ENCODE measurements around the gene MCRIP2.

Gene MCRIP2

DNA sequence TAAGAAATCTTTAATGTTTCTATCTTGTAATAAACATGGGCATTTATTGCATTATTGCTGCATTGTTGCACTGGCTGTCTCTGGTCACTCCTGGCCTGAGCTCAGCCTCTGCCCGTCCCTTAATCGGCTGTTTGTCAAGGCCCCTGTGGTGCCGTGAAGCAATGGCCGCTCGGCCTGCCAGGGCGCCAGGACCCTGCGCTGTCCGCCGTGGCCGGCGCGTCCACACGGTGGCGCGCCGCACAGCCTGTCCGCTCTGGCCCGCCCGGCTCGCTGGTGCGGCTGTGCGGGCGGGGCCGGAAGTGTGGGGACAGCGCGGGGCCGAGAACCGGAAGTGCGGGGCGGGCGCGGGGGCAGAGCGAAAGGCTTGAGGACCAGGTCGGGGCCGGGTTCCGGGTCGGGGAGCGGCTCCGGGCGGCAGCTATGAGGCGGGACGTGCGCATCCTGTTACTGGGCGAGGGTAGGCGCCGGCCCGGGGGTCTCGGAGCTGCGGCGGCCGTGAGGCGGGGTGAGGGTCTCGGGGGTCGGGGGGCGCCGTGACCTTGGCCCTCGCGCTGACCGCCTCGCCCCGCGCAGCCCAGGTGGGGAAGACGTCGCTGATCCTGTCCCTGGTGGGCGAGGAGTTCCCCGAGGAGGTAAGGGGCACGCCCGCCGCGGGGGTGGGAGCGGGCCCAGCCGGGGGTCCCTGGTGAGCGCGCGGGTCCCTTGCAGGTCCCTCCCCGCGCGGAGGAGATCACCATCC is 26.3 kb downstream of the MCRIP2 start, which contains the start of gene RHOT2:
TSS of gene RHOT2 (plus strand) at position 353 of the 739 bp plus-strand sequence. CDS start at position 421, 68 bp downstream.
- in situ Hi-C loops (cut with HindIII; ENCODE audit: low sequenced_read_pairs) = no loop called here

DNA sequence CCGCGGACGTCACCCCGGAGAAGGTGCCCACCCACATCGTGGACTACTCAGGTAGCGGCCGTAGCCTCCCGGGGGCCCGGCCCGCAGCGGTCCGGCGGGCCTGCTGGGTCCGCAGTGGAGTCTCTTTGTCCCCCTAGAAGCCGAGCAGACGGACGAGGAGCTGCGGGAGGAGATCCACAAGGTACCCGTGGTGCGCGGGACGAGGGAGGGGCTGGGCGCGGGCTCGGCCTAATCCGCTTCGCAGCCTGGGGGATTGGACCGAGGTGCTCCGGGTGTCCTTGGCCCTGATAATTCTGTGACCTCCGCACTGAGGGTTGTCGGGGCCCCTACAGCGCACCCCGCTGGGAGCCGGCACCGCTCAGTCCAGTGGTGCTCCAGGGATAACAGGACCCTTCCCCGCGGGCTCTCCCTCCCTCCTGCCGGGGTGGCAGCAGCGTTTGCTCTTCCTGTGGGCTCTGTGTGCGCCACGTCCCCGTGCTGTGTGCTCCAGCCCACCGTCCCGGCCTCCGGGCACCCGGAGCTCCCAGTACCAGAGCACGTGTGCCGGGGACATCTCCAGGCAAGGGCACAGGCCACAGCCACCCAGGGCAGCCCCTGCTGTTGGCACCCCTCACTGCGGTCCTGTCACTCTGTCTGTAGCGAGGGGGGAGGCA is 27.0 kb downstream of the MCRIP2 start:
- in situ Hi-C loops (cut with HindIII; ENCODE audit: low sequenced_read_pairs) = no loop called here

- in situ Hi-C loops (cut with HindIII; ENCODE audit: low sequenced_read_pairs) = no loop called here
Measured at GRCh38 chr16:669666-670065, 28.0 kb downstream of the MCRIP2 start.

DNA sequence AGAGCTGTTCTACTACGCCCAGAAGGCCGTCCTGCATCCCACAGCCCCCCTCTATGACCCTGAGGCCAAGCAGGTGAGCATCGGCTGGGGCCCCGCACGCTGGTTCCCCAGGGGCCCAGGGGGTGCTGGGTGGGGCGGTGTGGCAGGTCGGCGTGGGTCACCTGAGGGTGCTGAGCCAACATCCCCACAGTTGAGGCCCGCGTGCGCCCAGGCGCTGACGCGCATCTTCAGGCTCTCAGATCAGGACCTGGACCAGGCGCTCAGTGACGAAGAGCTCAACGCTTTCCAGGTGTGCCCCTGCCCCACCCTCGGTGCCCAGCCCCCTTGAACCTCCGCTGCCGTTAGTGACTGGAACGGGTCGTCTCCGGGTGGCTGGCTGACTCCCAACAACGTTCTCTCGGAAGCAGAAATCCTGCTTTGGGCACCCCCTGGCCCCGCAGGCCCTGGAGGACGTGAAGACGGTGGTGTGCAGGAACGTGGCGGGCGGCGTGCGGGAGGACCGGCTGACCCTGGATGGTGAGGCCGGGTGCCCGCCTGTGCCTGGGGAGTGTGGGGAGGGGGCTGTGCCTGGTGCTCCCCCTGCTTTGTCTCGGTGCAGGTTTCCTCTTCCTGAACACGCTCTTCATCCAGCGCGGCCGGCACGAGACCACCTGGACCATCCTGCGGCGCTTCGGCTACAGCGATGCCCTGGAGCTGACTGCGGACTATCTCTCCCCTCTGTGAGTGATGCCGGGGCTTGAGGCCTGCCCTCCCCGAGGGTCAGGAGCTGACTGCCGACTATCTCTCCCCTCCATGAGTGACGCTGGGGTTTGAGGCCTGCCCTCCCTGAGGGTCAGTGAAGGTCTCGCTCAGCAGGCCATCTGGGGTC is 29.1 kb downstream of the MCRIP2 start:
- in situ Hi-C loops (cut with HindIII; ENCODE audit: low sequenced_read_pairs) = no loop called here

DNA sequence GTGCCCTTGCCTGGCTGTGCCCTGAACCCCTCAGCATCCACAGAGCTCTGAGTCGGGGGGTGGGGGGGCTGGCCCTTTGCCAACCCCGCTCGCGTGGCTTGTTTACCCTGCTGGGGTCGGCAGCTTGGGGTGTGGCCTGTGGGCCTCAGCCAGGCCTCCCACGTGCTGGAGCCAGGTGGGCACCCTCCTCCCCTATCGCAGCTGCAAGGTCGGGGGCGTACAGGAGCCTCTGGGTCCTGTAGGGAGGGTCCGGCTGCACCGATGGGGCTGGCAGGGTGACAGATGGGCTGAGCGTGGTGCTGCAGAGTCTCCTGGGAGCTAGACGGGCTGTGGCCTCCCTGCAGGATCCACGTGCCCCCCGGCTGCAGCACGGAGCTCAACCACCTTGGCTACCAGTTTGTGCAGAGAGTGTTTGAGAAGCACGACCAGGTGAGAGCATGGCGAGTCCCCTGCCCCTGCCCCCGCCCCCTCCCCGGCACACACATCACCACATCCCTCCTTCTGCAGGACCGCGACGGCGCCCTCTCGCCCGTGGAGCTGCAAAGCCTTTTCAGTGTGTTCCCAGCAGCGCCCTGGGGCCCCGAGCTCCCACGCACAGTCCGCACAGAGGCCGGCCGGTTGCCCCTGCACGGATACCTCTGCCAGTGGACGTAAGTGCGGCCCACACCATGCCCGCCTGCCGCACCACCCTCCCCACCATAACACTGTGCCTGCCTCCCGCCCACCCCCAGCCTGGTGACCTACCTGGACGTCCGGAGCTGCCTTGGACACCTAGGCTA is 29.9 kb downstream of the MCRIP2 start:
- in situ Hi-C loops (cut with HindIII; ENCODE audit: low sequenced_read_pairs) = no loop called here

GRCh38 chr16:672371-672770 is 30.7 kb downstream of the MCRIP2 start:
- in situ Hi-C loops (cut with HindIII; ENCODE audit: low sequenced_read_pairs) = no loop called here

DNA sequence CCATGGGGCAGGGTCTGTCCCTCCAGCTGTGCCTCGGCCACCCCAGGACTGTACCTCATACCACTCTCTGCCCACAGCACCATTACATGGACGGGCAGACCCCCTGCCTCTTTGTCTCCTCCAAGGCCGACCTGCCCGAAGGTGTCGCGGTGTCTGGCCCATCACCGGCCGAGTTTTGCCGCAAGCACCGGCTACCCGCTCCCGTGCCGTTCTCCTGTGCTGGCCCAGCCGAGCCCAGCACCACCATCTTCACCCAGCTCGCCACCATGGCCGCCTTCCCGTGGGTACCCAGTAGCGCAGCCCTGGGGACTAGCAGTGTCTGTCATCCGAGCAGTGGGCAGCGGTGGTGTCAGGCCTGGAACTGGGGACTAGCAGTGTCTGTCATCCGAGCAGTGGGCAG is 31.2 kb downstream of the MCRIP2 start:
- in situ Hi-C loops (cut with HindIII; ENCODE audit: low sequenced_read_pairs) = no loop called here

DNA sequence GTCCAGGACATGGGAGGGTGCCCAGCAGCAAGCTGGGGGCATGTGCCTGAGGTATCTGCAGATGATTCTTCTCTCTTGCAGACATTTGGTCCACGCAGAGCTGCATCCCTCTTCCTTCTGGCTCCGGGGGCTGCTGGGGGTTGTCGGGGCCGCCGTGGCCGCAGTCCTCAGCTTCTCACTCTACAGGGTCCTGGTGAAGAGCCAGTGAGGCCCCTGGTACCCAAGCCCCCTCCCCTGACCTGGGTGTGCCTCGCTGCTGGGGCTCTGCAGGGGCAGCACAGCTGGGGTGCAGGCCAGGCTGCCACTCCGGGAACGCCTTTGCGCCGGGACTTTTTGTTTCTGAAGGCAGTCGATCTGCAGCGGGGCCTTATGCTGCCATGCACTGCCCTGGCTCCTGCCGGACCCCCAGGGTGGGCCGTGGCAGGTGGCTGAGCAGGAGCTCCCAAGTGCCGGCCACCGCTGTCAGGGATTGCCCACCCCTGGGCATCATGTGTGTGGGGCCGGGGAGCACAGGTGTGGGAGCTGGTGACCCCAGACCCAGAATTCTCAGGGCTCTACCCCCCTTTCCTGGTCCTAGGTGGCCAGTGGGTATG is 31.9 kb downstream of the MCRIP2 start:
- in situ Hi-C loops (cut with HindIII; ENCODE audit: low sequenced_read_pairs) = no loop called here

GRCh38 chr16:674214-674881 is 32.7 kb downstream of the MCRIP2 start:
- in situ Hi-C loops (cut with HindIII; ENCODE audit: low sequenced_read_pairs) = no loop called here

GRCh38 chr16:674968-675883 is 33.6 kb downstream of the MCRIP2 start, which contains the start of gene RHBDL1:
Gene RHBDL1, plus strand, starts transcription at chr16:675671. Its CDS starts 120 bp downstream, at chr16:675791.
- in situ Hi-C loops (cut with HindIII; ENCODE audit: low sequenced_read_pairs) = no loop called here

DNA sequence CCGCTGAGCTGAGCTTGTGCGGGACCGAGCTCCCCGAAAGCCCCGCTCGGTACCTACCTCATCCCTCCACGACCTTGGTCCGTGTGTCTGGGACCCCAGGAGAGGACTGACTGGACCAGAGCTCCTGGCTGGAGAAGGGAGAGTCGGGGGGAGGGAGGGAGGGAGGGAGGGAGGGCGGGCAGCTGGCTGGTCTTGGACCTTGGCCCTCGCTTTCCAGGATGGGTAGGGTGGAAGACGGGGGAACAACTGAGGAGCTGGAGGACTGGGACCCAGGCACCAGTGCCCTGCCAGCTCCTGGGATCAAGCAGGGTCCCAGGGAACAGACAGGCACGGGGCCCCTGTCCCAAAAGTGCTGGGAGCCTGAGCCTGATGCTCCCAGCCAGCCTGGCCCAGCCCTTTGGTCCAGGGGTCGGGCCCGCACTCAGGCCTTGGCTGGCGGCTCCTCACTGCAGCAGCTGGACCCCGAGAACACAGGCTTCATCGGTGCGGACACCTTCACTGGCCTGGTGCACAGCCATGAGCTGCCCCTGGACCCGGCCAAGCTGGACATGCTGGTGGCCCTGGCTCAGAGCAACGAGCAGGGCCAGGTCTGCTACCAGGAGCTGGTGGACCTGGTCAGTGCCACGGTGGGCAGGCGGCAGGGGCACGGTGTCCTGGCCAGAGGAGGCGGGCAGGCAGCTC is 34.4 kb downstream of the MCRIP2 start:
- in situ Hi-C loops (cut with HindIII; ENCODE audit: low sequenced_read_pairs) = no loop called here

GRCh38 chr16:676565-676902 is 34.9 kb downstream of the MCRIP2 start:
- in situ Hi-C loops (cut with HindIII; ENCODE audit: low sequenced_read_pairs) = no loop called here

GRCh38 chr16:676913-677312 is 35.3 kb downstream of the MCRIP2 start:
- in situ Hi-C loops (cut with HindIII; ENCODE audit: low sequenced_read_pairs) = no loop called here

GRCh38 chr16:677316-678190 is 35.9 kb downstream of the MCRIP2 start:
- in situ Hi-C loops (cut with HindIII; ENCODE audit: low sequenced_read_pairs) = no loop called here

DNA sequence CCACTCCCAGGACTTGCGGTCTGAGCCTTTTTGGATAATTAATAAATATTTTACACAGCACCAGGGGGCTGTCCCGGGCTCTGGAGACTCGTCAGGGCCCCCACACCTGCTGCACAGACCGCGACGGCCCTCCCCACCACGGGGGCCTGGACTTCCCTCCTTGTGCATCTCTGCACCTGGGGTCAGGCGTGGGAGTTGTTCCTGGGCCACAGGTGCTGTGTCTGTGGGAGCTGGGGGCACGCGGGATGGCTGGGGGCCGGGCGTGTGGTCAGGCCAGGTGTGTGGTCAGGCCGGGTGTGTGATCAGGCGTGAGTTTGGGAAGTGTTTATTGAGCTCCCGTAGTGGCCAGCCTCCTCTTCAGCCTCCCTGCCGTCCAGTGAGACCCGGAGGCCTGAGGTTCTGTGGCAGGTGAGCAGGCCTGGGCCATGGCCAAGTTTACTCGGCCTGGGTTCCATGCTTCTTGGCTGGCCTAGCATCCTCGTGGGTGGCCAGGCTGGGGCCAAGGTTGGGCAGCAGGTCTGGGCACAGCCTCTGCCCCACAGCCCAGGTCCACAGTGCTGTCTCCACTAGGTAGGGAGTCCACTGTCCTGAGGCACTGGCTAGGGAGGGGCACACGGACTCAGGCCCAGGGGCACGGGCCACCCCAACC is 36.7 kb downstream of the MCRIP2 start:
- in situ Hi-C loops (cut with HindIII; ENCODE audit: low sequenced_read_pairs) = no loop called here

- in situ Hi-C loops (cut with HindIII; ENCODE audit: low sequenced_read_pairs) = no loop called here
Measured at GRCh38 chr16:678858-679813, 37.5 kb downstream of the MCRIP2 start.

Measured in DLD1 (cell line).